ENCODE results near the gene TAS1R1.

TAS1R1 gene

GRCh38 chr1:6515771-6516170, 39.3 kb upstream of the TAS1R1 start:
- DNase-seq, result no peak
- in situ Hi-C loops (cut with HindIII; ENCODE audit: low pct_ligation_motif_present, low sequenced_read_pairs), result no loop called here
- TF ChIP-seq CTCF (IDR thresholded peaks at IDR 0.05; ENCODE audit: low read depth, low read length, missing control alignments), result no peak
- H3K27ac ChIP-seq, result no peak overlapping the region
- no peak overlapping the region for H3K4me3 ChIP-seq (ENCODE audit: low read depth, low read length)
- no peaks in the 10 kb centered on the region for H3K36me3 ChIP-seq (replicated peaks)
- no peaks in the 10 kb centered on the region for H3K27me3 ChIP-seq (replicated peaks)

GRCh38 chr1:6517435-6517851, 37.7 kb upstream of the TAS1R1 start:
- Histone ChIP-seq H3K36me3 (replicated peaks) (no peaks in the 10 kb centered on the region), H3K4me3 (ENCODE audit: low read depth, low read length) (no peak overlapping the region), H3K27ac (peak overlapping the region; percentile 37), H3K27me3 (replicated peaks) (no peaks in the 10 kb centered on the region)
- DNase-seq, result no peak
- no peak for TF ChIP-seq CTCF (IDR thresholded peaks at IDR 0.05; ENCODE audit: low read depth, low read length, missing control alignments)
- in situ Hi-C loops (cut with HindIII; ENCODE audit: low pct_ligation_motif_present, low sequenced_read_pairs), result no loop called here

- H3K27ac ChIP-seq, result no peak overlapping the region
- in situ Hi-C loops (cut with HindIII; ENCODE audit: low pct_ligation_motif_present, low sequenced_read_pairs), result no loop called here
- H3K27me3 ChIP-seq (replicated peaks), result no peaks in the 10 kb centered on the region
- DNase-seq, result no peak
- H3K36me3 ChIP-seq (replicated peaks), result peaks cover 4% of the 10 kb centered on the region
- TF ChIP-seq CTCF (IDR thresholded peaks at IDR 0.05; ENCODE audit: low read depth, low read length, missing control alignments), result no peak
- H3K4me3 ChIP-seq (ENCODE audit: low read depth, low read length), result no peak overlapping the region
Observed at GRCh38 chr1:6519491-6519934, 35.6 kb upstream of the TAS1R1 start.

GRCh38 chr1:6519935-6520671, 35.0 kb upstream of the TAS1R1 start:
- H3K36me3 ChIP-seq (replicated peaks), result peaks cover 5% of the 10 kb centered on the region
- in situ Hi-C loops (cut with HindIII; ENCODE audit: low pct_ligation_motif_present, low sequenced_read_pairs), result no loop called here
- TF ChIP-seq CTCF (IDR thresholded peaks at IDR 0.05; ENCODE audit: low read depth, low read length, missing control alignments), result no peak
- no peak overlapping the region for H3K27ac ChIP-seq
- H3K27me3 ChIP-seq (replicated peaks), result no peaks in the 10 kb centered on the region
- H3K4me3 ChIP-seq (ENCODE audit: low read depth, low read length), result no peak overlapping the region
- DNase-seq, result peak; percentile 65

GRCh38 chr1:6521536-6521935, 33.6 kb upstream of the TAS1R1 start:
- no peak for DNase-seq
- TF ChIP-seq CTCF (IDR thresholded peaks at IDR 0.05; ENCODE audit: low read depth, low read length, missing control alignments), result no peak
- H3K36me3 ChIP-seq (replicated peaks), result peaks cover 19% of the 10 kb centered on the region
- in situ Hi-C loops (cut with HindIII; ENCODE audit: low pct_ligation_motif_present, low sequenced_read_pairs), result no loop called here
- H3K27me3 ChIP-seq (replicated peaks), result no peaks in the 10 kb centered on the region
- no peak overlapping the region for H3K27ac ChIP-seq
- H3K4me3 ChIP-seq (ENCODE audit: low read depth, low read length), result no peak overlapping the region

- in situ Hi-C loops (cut with HindIII; ENCODE audit: low pct_ligation_motif_present, low sequenced_read_pairs), result no loop called here
- no peak for DNase-seq
Observed at GRCh38 chr1:6523566-6523965, 31.5 kb upstream of the TAS1R1 start.

More at GRCh38 chr1:6523566-6523965, 31.5 kb upstream of the TAS1R1 start:
- H3K36me3 ChIP-seq (replicated peaks), result peaks cover 34% of the 10 kb centered on the region
- no peak overlapping the region for H3K27ac ChIP-seq
- H3K4me3 ChIP-seq (ENCODE audit: low read depth, low read length), result no peak overlapping the region
- H3K27me3 ChIP-seq (replicated peaks), result no peaks in the 10 kb centered on the region
- peak; percentile 74 for TF ChIP-seq CTCF (IDR thresholded peaks at IDR 0.05; ENCODE audit: low read depth, low read length, missing control alignments)
